Right atrium auricular region (tissue), 2 donors: ENCODE measurements around the gene SAMHD1. TPM values are rescaled to one million over a fixed set of nuclear protein-coding genes. Genes with fewer than 3 reads are reported as not detected.

Source experiments
- DNase-seq: peaks from one replicate; pipeline ENCODE4 v3.0.0-alpha.2; 2019; ENCODE audit warnings: low spot score
- H3K27ac ChIP-seq, 2 donors: fragments of 200-600 bp; sonication (generic); 1 replicate in 1 of 2; 2 replicates in 1 of 2; pipeline ENCODE4 v1.5.1; 2016 to 2019
- H3K27me3 ChIP-seq, 2 donors: fragments of 200-600 bp; sonication (generic); one replicate each; pipeline versions ENCODE4 v1.5.1 to v1.6.0; 2017 to 2019
- H3K36me3 ChIP-seq: fragments of 200-600 bp; sonication (generic); one replicate; pipeline ENCODE4 v1.5.1; 2016
- H3K4me1 ChIP-seq, 2 donors: fragments of 200-600 bp; sonication (generic); one replicate each; pipeline versions ENCODE4 v1.5.1 to v1.6.0; 2017 to 2019
- H3K4me3 ChIP-seq, 2 donors: fragments of 200-600 bp; sonication (generic); 1 replicate in 1 of 2; 2 replicates in 1 of 2; pipeline ENCODE4 v1.5.1; 2017 to 2019; ENCODE audit warnings: mild to moderate bottlenecking in 1 of 2, moderate library complexity in 1 of 2
- H3K9me3 ChIP-seq, 2 donors: fragments of 200-600 bp; sonication (generic); one replicate each; pipeline ENCODE4 v1.5.1; 2019
- total RNA-seq, 2 donors: library from RNA; depleted of rRNA; stranded (reverse); fragments of >200 nt; gene quantifications; one replicate each; pipeline ENCODE4 v1.1.0, GENCODE V29; 2016
- TF ChIP-seq, protein P1 (sequence below), 2 donors: fragments of 200-600 bp; sonication (generic); IDR thresholded peaks; one replicate each; pipeline ENCODE4 v1.5.1; 2019; ENCODE audit warnings: antibody characterized with exemption in 2 of 2

The SAMHD1 gene
- total RNA-seq, 2 donors from 2014 or later: 87.2 to 144 TPM

DNA sequence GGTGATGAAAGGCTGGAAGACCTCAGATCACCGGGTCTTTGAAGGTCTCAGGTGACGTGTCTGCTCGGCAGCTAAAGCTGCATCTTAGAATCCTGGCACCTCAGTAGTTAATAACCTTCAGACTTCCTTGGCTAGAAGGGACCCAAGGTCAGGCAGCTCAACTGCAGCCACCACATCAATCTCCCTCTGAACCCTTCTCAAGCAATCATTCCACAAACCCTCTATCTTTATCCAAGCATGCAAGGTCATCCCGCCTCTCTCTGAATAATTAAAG is 92.3 kb downstream of the SAMHD1 start:
- no peaks in the 10 kb centered on the region for H3K27me3 ChIP-seq
- no peak for DNase-seq
- H3K36me3 ChIP-seq: no peaks in the 10 kb centered on the region
- peak overlapping the region; percentile 89 to 97 for H3K27ac ChIP-seq
- H3K4me3 ChIP-seq: no peak overlapping the region
- H3K4me1 ChIP-seq: peaks cover 0 to 85% of the 10 kb centered on the region in 2 donors
- TF ChIP-seq, protein P1, sequence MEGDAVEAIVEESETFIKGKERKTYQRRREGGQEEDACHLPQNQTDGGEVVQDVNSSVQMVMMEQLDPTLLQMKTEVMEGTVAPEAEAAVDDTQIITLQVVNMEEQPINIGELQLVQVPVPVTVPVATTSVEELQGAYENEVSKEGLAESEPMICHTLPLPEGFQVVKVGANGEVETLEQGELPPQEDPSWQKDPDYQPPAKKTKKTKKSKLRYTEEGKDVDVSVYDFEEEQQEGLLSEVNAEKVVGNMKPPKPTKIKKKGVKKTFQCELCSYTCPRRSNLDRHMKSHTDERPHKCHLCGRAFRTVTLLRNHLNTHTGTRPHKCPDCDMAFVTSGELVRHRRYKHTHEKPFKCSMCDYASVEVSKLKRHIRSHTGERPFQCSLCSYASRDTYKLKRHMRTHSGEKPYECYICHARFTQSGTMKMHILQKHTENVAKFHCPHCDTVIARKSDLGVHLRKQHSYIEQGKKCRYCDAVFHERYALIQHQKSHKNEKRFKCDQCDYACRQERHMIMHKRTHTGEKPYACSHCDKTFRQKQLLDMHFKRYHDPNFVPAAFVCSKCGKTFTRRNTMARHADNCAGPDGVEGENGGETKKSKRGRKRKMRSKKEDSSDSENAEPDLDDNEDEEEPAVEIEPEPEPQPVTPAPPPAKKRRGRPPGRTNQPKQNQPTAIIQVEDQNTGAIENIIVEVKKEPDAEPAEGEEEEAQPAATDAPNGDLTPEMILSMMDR (IDR thresholded peaks at IDR 0.05): no peak
- H3K9me3 ChIP-seq: no peaks in the 10 kb centered on the region

DNA sequence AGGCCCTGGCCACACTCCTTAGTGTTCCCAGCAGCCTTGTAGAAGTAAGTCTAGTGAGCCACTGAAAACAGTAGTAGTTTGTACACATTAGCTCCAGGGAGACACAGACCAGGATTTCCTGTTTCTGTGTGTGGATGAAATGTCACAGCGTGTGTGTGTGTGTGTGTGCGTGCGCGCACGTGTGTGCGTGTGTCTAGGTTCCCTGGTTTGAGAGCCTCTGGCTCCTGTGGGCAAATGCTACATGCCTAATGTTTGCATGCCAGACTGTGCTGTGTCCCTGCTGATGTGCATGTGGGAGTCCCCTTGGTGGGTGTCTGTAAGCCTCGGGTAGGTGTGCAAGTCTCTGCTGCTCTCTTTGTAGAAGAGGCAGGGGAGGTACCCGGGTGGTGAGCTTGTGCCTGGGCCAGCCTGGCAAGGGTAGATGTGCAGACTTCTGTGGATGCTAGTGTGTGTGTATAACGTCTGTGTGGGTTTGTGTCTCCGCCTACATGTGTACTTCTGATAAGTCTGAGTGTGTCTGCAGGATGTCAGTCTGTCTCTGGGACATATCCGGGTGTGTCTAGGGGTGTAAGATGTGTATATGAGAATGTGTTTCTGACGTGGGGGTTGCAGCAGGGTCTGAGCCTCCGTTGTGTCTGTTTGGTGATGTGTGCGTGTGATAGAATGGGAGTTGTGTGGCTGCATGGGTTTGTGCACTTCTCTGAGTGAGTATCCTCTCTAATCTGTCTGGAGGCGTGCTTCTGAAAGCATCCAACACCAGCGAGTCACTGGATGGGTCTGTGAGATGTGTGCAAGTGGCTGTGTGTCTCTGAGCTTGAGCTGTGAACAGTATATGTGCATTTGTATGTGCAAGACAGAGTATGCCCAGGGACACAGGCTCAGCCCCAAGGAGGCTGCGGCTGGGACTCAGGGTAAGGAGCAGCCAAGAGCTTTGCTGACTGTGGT is 94.5 kb downstream of the SAMHD1 start:
- peak overlapping the region; percentile 80 to 84 for H3K27ac ChIP-seq
- TF ChIP-seq, protein P1 (IDR thresholded peaks at IDR 0.05): no peak
- DNase-seq: no peak
- no peak overlapping the region for H3K4me3 ChIP-seq
- H3K9me3 ChIP-seq: no peaks in the 10 kb centered on the region
- no peaks in the 10 kb centered on the region for H3K27me3 ChIP-seq
- H3K36me3 ChIP-seq: no peaks in the 10 kb centered on the region
- H3K4me1 ChIP-seq: peaks cover 0 to 97% of the 10 kb centered on the region in 2 donors

DNA sequence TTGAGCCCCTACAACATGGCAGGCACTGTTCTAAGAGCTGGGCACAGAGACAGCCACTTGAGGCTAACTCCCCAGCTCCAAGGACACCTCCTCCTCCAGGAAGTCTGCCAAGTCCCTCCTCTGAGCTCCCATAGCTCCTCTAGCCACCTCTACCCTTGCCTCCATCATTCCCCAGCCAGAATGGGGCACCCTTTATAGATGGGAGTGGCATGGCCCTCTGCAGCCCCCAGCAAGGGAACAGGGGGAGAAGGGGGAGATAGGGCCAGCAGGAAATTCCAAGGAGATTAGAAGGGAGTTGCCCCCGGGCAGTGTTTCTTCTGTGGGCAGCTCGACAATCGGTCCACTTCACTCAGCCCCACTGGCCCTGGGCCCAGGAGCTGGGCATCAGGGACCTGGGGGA is 95.3 kb downstream of the SAMHD1 start:
- no peaks in the 10 kb centered on the region for H3K36me3 ChIP-seq
- H3K4me1 ChIP-seq: peaks cover 0 to 94% of the 10 kb centered on the region in 2 donors
- H3K9me3 ChIP-seq: no peaks in the 10 kb centered on the region
- TF ChIP-seq, protein P1 (IDR thresholded peaks at IDR 0.05): no peak
- no peaks in the 10 kb centered on the region for H3K27me3 ChIP-seq
- H3K4me3 ChIP-seq: no peak overlapping the region
- DNase-seq: no peak
- H3K27ac ChIP-seq: peak overlapping the region; percentile 80 to 84

DNA sequence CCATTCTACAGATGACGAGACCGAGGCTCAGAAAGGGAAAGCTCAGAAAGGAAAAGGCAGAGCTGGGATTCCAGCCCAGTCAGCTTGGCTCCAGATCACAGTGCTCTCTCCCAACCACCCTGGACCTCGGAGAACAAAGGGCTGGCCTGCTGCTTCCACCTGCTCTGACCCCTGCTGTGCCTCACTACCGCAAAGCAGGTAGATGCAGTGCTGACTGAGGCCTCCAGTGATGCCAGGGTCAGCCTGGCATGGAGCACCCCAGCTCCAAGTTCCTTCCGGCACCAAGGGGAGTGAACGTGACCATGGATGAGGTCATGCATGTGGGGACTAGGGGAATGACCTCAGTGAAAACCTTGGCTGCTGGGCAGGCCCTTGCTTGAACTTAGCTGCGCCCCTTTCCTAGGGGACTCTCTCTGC is 96.3 kb downstream of the SAMHD1 start:
- Histone ChIP-seq H3K27me3 (no peaks in the 10 kb centered on the region), H3K36me3 (no peaks in the 10 kb centered on the region), H3K4me3 (no peak overlapping the region), H3K4me1 (peaks cover 0 to 85% of the 10 kb centered on the region in 2 donors), H3K27ac (peak overlapping the region; percentile 80 to 84), H3K9me3 (no peaks in the 10 kb centered on the region)
- TF ChIP-seq, protein P1 (IDR thresholded peaks at IDR 0.05): no peak
- DNase-seq: no peak

DNA sequence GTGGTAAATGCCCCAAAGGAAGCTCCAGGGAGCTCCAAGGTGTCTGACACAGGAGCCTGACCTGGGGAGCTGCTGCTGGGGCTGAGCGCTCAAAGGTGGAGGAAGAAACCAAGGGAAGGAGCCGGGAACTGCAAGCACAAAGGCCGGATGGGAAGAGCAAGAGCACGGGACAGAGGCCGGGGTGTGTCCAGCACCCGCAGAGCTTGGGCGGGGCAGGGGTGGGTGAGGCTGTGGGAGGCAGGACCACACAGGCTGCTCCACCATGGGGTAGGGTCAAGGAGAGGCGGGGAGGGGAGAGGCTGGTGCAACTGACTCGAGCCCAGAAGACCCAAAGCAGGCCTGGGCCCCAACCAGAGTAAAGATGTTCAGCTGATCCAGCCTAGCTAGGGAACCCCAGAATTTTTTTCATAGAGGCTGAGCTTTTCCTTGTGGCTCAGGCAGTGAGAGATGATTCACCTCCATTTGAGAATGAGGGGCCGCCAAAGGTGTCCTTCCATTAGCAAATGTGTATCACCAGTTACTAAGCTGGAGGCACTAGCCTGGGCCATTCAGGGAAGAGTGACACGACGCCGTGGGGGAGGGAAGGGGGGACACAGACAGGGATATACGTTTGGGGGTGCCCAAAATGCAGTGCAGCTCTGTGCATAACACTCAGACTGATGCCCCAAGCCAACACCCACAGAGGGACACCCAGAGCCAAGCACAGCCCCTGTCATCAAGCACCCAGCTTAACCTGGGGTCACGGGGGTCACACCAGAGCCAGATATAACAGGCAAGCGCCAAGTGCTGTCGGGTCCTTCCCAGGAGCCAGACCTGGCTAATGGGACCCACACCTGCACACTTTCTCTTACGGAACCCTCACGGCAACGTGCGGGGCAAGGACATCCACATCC is 96.9 kb downstream of the SAMHD1 start:
- Histone ChIP-seq H3K27me3 (no peaks in the 10 kb centered on the region), H3K36me3 (no peaks in the 10 kb centered on the region), H3K27ac (peak overlapping the region; percentile 80 to 84), H3K4me1 (peaks cover 0 to 84% of the 10 kb centered on the region in 2 donors), H3K9me3 (no peaks in the 10 kb centered on the region), H3K4me3 (no peak overlapping the region)
- TF ChIP-seq, protein P1 (IDR thresholded peaks at IDR 0.05): no peak
- DNase-seq: no peak
